Endothelial cell of hepatic sinusoid (primary cell): Measurements from ENCODE around the gene FNDC3A.
"Not testable (repeated sequence)": the region's sequence is repeated elsewhere in the genome, so short reads cannot be mapped to it uniquely, and the experiment has no call there.

Experiments
- in situ Hi-C: cut with HindIII; loops from 2 replicates; pipeline ENCODE4 v1.10.0; 2017; ENCODE audit warnings: low sequenced_read_pairs

Gene FNDC3A

GRCh38 chr13:48975101-48975855, 434 bp upstream of the FNDC3A start:
- in situ Hi-C loops: loop anchor here (5.0 kb wide), 1 partner anchor 83 kb away; no protein-coding TSS in a partner anchor

GRCh38 chr13:48976576-48977285, 1.0 kb downstream of the FNDC3A start:
- in situ Hi-C loops: loop anchor here (5.0 kb wide), 1 partner anchor 84 kb away; no protein-coding TSS in a partner anchor

GRCh38 chr13:48977286-48977625, 1.5 kb downstream of the FNDC3A start:
- in situ Hi-C loops: loop anchor here (5.0 kb wide), 1 partner anchor 85 kb away; no protein-coding TSS in a partner anchor

GRCh38 chr13:48977973-48978372, 2.3 kb downstream of the FNDC3A start:
- in situ Hi-C loops: loop anchor here (5.0 kb wide), 1 partner anchor 86 kb away; no protein-coding TSS in a partner anchor

GRCh38 chr13:48978942-48979601, 3.4 kb downstream of the FNDC3A start:
- in situ Hi-C loops: loop anchor here (5.0 kb wide), 1 partner anchor 87 kb away; no protein-coding TSS in a partner anchor

- in situ Hi-C loops: loop anchor here (5.0 kb wide), 1 partner anchor 88 kb away; no protein-coding TSS in a partner anchor
Measured at GRCh38 chr13:48979892-48980291, 4.2 kb downstream of the FNDC3A start.

- in situ Hi-C loops: no loop called here
Measured at GRCh38 chr13:48983331-48983730, 7.6 kb downstream of the FNDC3A start.

- in situ Hi-C loops: no loop called here
Measured at GRCh38 chr13:48985756-48986155, 10.0 kb downstream of the FNDC3A start.

GRCh38 chr13:48990900-48991299, 15.2 kb downstream of the FNDC3A start:
- in situ Hi-C loops: no loop called here

GRCh38 chr13:48993150-48993549, 17.4 kb downstream of the FNDC3A start:
- in situ Hi-C loops: no loop called here

GRCh38 chr13:48994706-48995105, 19.0 kb downstream of the FNDC3A start:
- in situ Hi-C loops: no loop called here

- in situ Hi-C loops: no loop called here
Measured at GRCh38 chr13:48998641-48999292, 23.1 kb downstream of the FNDC3A start.

GRCh38 chr13:49000247-49000646, 24.5 kb downstream of the FNDC3A start:
- in situ Hi-C loops: no loop called here

GRCh38 chr13:49018986-49019635, 43.4 kb downstream of the FNDC3A start:
- in situ Hi-C loops: not testable (repeated sequence)

- in situ Hi-C loops: no loop called here
Measured at GRCh38 chr13:49020328-49020727, 44.6 kb downstream of the FNDC3A start.

GRCh38 chr13:49020940-49021553, 45.3 kb downstream of the FNDC3A start:
- in situ Hi-C loops: no loop called here

GRCh38 chr13:49021953-49022352, 46.2 kb downstream of the FNDC3A start:
- in situ Hi-C loops: no loop called here

- in situ Hi-C loops: no loop called here
Measured at GRCh38 chr13:49022472-49023144, 46.9 kb downstream of the FNDC3A start.

- in situ Hi-C loops: no loop called here
Measured at GRCh38 chr13:49023431-49023830, 47.7 kb downstream of the FNDC3A start.
